Subcutaneous abdominal adipose tissue (tissue), 5 donors: Measurements from ENCODE around the gene ATP23.

ENCODE experiments used
- H3K27ac ChIP-seq: one replicate; pipeline ENCODE4 v1.7.0; 2013; ENCODE audit warnings: low read depth, mild to moderate bottlenecking, inconsistent platforms, low read length, moderate library complexity
- H3K27me3 ChIP-seq, 5 donors: one replicate each; pipeline ENCODE4 v1.7.0; 2013; ENCODE audit warnings: low read length in 5 of 5, inconsistent platforms in 1 of 5; ENCODE audit not compliant: control insufficient read depth in 5 of 5, insufficient read depth in 4 of 5
- H3K36me3 ChIP-seq, 5 donors: one replicate each; pipeline ENCODE4 v1.7.0; 2013; ENCODE audit warnings: low read length in 5 of 5; ENCODE audit not compliant: control insufficient read depth in 5 of 5, insufficient read depth in 5 of 5
- H3K4me1 ChIP-seq, 5 donors: one replicate each; pipeline ENCODE4 v1.7.0; 2013; ENCODE audit warnings: low read length in 5 of 5, mild to moderate bottlenecking in 3 of 5, moderate library complexity in 1 of 5; ENCODE audit not compliant: control insufficient read depth in 5 of 5, insufficient read depth in 5 of 5
- H3K4me3 ChIP-seq, 5 donors: one replicate each; pipeline ENCODE4 v1.7.0; 2013; ENCODE audit warnings: low read length in 5 of 5, low read depth in 1 of 5
- H3K9ac ChIP-seq, 5 donors: one replicate each; pipeline ENCODE4 v1.7.0; 2013; ENCODE audit warnings: low read length in 5 of 5, mild to moderate bottlenecking in 4 of 5, moderate library complexity in 3 of 5
- H3K9me3 ChIP-seq, 5 donors: one replicate each; pipeline ENCODE4 v1.7.0; 2013; ENCODE audit warnings: low read length in 5 of 5; ENCODE audit not compliant: control insufficient read depth in 5 of 5
- donor health status: healthy.
- donor health status: healthy.
- donor health status: healthy.
- donor health status: healthy.
- donor health status: healthy.

The ATP23 gene

DNA sequence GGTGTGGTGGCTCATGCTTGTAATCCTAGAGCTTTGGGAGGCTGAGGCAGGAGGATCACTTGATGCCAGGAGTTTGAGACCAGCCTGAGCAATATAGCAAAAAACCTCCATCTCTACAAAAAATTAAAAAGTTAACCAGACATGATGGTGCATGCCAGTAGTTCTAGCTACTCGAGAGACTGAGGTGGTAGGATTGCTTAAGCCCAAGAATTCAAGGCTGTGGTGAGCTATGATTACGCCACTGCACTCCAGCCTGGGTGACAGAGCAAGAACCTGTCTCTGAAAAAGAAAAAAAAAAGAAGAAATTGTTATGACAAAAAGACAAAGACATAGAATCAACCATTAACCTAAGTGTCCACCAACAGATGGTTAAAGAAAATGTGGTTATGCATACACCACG is 2.1 kb upstream of the ATP23 start:
- Histone ChIP-seq H3K27ac (no peak overlapping the region), H3K9ac (no peak overlapping the region), H3K27me3 (no peaks in the 10 kb centered on the region), H3K9me3 (no peaks in the 10 kb centered on the region), H3K36me3 (no peaks in the 10 kb centered on the region), H3K4me1 (peaks cover 3 to 30% (median 23%) of the 10 kb centered on the region in 5 donors), H3K4me3 (no peak overlapping the region)

DNA sequence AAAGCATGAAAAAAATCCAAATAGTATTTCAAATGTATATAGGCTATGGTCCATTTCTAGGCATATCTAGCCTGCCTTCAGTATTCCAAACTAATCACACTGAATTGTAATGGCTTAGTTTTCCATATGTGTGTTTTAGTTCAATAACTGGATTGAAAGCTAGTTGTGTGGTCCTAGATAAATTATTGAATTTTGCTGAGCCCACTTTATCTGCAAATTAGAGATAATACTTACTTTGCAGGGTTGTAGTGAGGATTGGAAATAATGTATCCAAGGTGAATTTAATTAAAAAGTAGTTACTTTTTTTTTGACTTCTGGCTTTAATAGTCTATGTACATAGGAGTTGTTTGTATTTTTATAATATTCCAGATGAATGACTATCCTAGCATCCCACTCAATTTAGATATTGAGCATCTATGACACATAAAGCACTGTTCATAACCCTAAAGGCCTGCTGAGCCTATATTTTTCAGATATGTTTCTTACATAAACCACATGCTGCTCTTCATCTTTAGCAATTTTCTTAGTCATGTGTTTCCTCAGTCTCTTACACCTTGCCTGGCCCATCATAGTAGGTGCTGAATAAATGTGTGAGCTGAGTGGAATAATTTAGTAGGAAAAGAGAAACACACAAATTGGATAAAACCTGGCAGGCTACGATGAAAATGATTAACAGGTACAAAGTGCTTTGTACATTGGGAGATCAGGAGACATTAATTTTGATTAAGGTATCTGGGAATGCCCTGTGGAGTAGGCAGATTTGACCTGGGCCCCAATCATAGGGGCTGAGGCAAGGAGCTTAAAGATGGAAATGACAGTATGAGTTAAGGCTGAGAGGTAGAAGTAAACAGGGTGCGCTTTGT is 1.1 kb upstream of the ATP23 start:
- peaks cover 2 to 24% (median 22%) of the 10 kb centered on the region in 5 donors for H3K4me1 ChIP-seq
- H3K27ac ChIP-seq: peak overlapping the region; percentile 79
- H3K9me3 ChIP-seq: no peaks in the 10 kb centered on the region
- H3K36me3 ChIP-seq: no peaks in the 10 kb centered on the region
- H3K4me3 ChIP-seq: peak overlapping the region; percentile 89 to 96 (median 94)
- H3K9ac ChIP-seq: peak overlapping the region in 4 of 5 donors; percentile 46 to 73 (median 66)
- H3K27me3 ChIP-seq: no peaks in the 10 kb centered on the region

- peaks cover 0 to 22% (median 19%) of the 10 kb centered on the region in 5 donors for H3K4me1 ChIP-seq
Observed at GRCh38 chr12:57940915-57941164, 527 bp upstream of the ATP23 start.

GRCh38 chr12:57943438-57944080 is 2.2 kb downstream of the ATP23 start:
- H3K36me3 ChIP-seq: peaks cover 0 to 8% (median 4%) of the 10 kb centered on the region in 5 donors
- H3K9ac ChIP-seq: no peak overlapping the region
- H3K9me3 ChIP-seq: no peaks in the 10 kb centered on the region
- peaks cover 0 to 16% (median 15%) of the 10 kb centered on the region in 5 donors for H3K4me1 ChIP-seq
- no peak overlapping the region for H3K27ac ChIP-seq
- no peak overlapping the region for H3K4me3 ChIP-seq
- no peaks in the 10 kb centered on the region for H3K27me3 ChIP-seq

More at GRCh38 chr12:57940915-57941164, 527 bp upstream of the ATP23 start:
- Histone ChIP-seq H3K36me3 (no peaks in the 10 kb centered on the region), H3K9me3 (no peaks in the 10 kb centered on the region), H3K4me3 (peak overlapping the region; percentile 89 to 96 (median 94)), H3K9ac (peak overlapping the region in 4 of 5 donors; percentile 46 to 73 (median 66)), H3K27me3 (no peaks in the 10 kb centered on the region), H3K27ac (peak overlapping the region; percentile 79)

GRCh38 chr12:57944313-57945023 is 3.1 kb downstream of the ATP23 start:
- Histone ChIP-seq H3K27ac (no peak overlapping the region), H3K27me3 (no peaks in the 10 kb centered on the region), H3K4me3 (no peak overlapping the region), H3K4me1 (peaks cover 0 to 16% (median 15%) of the 10 kb centered on the region in 5 donors), H3K9me3 (no peaks in the 10 kb centered on the region), H3K9ac (no peak overlapping the region), H3K36me3 (peaks cover 0 to 13% (median 8%) of the 10 kb centered on the region in 5 donors)

GRCh38 chr12:57952766-57953165 is 11.4 kb downstream of the ATP23 start:
- H3K4me3 ChIP-seq: no peak overlapping the region
- peaks cover 18 to 62% (median 48%) of the 10 kb centered on the region in 5 donors for H3K36me3 ChIP-seq

DNA sequence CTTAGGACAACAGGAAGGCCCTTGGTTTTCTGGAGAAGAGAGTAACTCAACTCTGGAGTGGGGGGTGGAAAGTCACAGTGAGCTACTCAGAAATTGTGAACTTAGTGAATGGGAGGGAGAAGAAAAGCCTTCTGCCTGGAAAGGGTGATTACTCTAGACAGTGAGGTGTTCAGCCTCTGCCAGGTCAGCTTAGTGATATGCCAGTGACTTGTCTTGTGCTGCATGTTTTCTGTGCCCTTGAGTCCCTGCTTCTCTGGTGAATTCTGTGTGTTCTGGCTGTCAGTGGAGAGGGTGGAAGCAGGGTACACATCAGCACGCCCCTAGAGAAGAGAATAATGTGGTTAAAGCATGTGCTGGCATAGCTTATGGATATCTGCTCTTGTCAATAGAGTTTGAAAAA is 13.4 kb downstream of the ATP23 start:
- Histone ChIP-seq H3K4me1 (no peaks in the 10 kb centered on the region), H3K4me3 (no peak overlapping the region), H3K9ac (no peak overlapping the region), H3K27ac (no peak overlapping the region), H3K36me3 (peaks cover 25 to 67% (median 50%) of the 10 kb centered on the region in 5 donors), H3K27me3 (no peaks in the 10 kb centered on the region), H3K9me3 (peaks cover 0 to 3% (median 0%) of the 10 kb centered on the region in 5 donors)

More at GRCh38 chr12:57952766-57953165, 11.4 kb downstream of the ATP23 start:
- no peaks in the 10 kb centered on the region for H3K9me3 ChIP-seq
- H3K9ac ChIP-seq: no peak overlapping the region
- no peaks in the 10 kb centered on the region for H3K4me1 ChIP-seq
- no peaks in the 10 kb centered on the region for H3K27me3 ChIP-seq
- H3K27ac ChIP-seq: no peak overlapping the region

DNA sequence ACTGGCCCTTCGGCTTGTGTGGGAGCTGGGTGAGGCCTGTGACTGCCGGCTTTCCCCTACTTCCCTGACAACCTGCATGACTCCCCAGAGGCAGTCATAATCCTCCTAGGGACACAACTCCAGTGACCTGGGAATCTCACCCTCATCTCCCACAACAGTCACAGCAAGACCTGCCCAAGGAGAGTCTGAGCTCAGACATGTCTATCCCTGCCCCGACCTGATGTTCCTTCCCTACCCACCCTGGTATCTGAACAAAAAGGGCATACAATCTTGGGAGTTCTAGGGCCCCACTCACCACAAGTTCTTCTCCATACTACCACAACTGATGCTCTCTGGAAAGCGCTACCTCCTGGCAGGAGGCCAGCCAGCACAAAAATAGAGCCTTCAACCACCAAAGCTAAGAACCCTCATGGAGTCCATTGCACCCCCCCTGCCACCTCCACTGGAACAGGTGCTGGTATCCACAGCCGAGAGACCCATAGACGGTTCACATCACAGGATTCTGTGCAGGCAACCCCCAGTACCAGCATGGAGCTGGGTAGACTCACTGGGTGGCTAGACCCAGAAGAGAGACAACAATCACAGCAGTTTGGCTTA is 16.8 kb downstream of the ATP23 start:
- H3K4me1 ChIP-seq: no peaks in the 10 kb centered on the region
- no peak overlapping the region for H3K27ac ChIP-seq
- H3K36me3 ChIP-seq: peaks cover 21 to 42% (median 31%) of the 10 kb centered on the region in 5 donors
- H3K9ac ChIP-seq: no peak overlapping the region
- no peak overlapping the region for H3K4me3 ChIP-seq
- H3K9me3 ChIP-seq: peaks cover 0 to 5% (median 0%) of the 10 kb centered on the region in 5 donors
- no peaks in the 10 kb centered on the region for H3K27me3 ChIP-seq

DNA sequence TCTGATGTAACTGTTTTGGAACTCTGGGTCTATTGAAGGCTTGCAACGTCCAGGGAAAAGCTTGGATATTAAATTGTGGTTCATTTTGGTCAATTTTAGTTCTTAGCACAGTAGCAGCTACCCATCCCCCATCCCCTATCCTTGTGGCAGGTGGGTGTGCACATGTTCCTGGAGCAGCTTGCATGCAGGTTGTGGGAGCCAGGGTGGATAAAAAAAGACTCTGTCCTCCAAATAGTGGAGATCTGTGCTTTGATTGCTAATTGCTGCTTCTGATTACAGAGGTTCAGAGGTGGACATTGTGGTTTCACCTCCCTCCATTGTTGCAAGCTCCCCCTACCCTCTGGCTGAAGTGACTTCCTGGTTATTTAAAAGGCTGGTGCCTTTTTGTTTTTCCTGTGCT is 23.1 kb downstream of the ATP23 start:
- Histone ChIP-seq H3K27me3 (no peaks in the 10 kb centered on the region), H3K27ac (no peak overlapping the region), H3K4me1 (no peaks in the 10 kb centered on the region), H3K4me3 (no peak overlapping the region), H3K9ac (no peak overlapping the region), H3K9me3 (peaks cover 2 to 15% (median 12%) of the 10 kb centered on the region in 5 donors), H3K36me3 (no peaks in the 10 kb centered on the region)
